ENCODE results near the gene SRRM4. TPM values are rescaled to one million over a fixed set of nuclear protein-coding genes. Genes with fewer than 3 reads are reported as not detected.

Gene SRRM4
- total RNA-seq, 3 donors from 2014 or later, result 0.32 TPM; not detected in 2

- ATAC-seq (no peak), DNase-seq (no peak)
- intact Hi-C loops (cut with DNase I, micrococcal nuclease), result no loop called here
- H3K4me1 ChIP-seq (ENCODE audit: low read depth), result no peaks in the 10 kb centered on the region
- H3K9me3 ChIP-seq, result no peaks in the 10 kb centered on the region
- H3K4me3 ChIP-seq, result no peak overlapping the region
- no peaks in the 10 kb centered on the region for H3K36me3 ChIP-seq (ENCODE audit: low read depth)
- no peak for TF ChIP-seq CTCF (IDR thresholded peaks at IDR 0.05)
These were observed 830 bp upstream of the SRRM4 start for GRCh38 chr12:118980407-118981014.

GRCh38 chr12:118982302-118982701, 961 bp downstream of the SRRM4 start:
- DNase-seq (no peak), ATAC-seq (no peak)
- Histone ChIP-seq H3K36me3 (ENCODE audit: low read depth) (no peaks in the 10 kb centered on the region), H3K9me3 (no peaks in the 10 kb centered on the region), H3K4me3 (no peak overlapping the region), H3K4me1 (ENCODE audit: low read depth) (no peaks in the 10 kb centered on the region)
- no peak for TF ChIP-seq CTCF (IDR thresholded peaks at IDR 0.05)
- intact Hi-C loops (cut with DNase I, micrococcal nuclease), result no loop called here

- Histone ChIP-seq H3K9me3 (no peaks in the 10 kb centered on the region), H3K36me3 (ENCODE audit: low read depth) (no peaks in the 10 kb centered on the region), H3K4me1 (ENCODE audit: low read depth) (no peaks in the 10 kb centered on the region), H3K4me3 (no peak overlapping the region)
- intact Hi-C loops (cut with DNase I, micrococcal nuclease), result no loop called here
- ATAC-seq, result no peak
- no peak for DNase-seq
- no peak for TF ChIP-seq CTCF (IDR thresholded peaks at IDR 0.05)
These were observed 1.8 kb downstream of the SRRM4 start for GRCh38 chr12:118982984-118983761.

GRCh38 chr12:118984161-118984943, 3.0 kb downstream of the SRRM4 start:
- Histone ChIP-seq H3K9me3 (no peaks in the 10 kb centered on the region), H3K4me3 (no peak overlapping the region), H3K36me3 (ENCODE audit: low read depth) (no peaks in the 10 kb centered on the region), H3K4me1 (ENCODE audit: low read depth) (no peaks in the 10 kb centered on the region)
- DNase-seq (no peak), ATAC-seq (no peak)
- TF ChIP-seq CTCF (IDR thresholded peaks at IDR 0.05), result no peak
- intact Hi-C loops (cut with DNase I, micrococcal nuclease), result no loop called here

GRCh38 chr12:118986050-118986449, 4.7 kb downstream of the SRRM4 start:
- no peak for ATAC-seq
- intact Hi-C loops (cut with DNase I, micrococcal nuclease), result no loop called here
- no peaks in the 10 kb centered on the region for H3K36me3 ChIP-seq (ENCODE audit: low read depth)
- no peak for TF ChIP-seq CTCF (IDR thresholded peaks at IDR 0.05)
- no peaks in the 10 kb centered on the region for H3K4me1 ChIP-seq (ENCODE audit: low read depth)
- H3K4me3 ChIP-seq, result no peak overlapping the region
- no peaks in the 10 kb centered on the region for H3K9me3 ChIP-seq
- DNase-seq, result no peak
